ENCODE measurements around the gene RAB10. TPM values are rescaled to one million over a fixed set of nuclear protein-coding genes. Genes with fewer than 3 reads are reported as not detected.

Gene RAB10
- total RNA-seq, 1 experiment from 2014 or later, result 130 TPM

- Histone ChIP-seq H2AK5ac (ENCODE audit: insufficient read length, low read length) (no peak overlapping the region), H3K18ac (ENCODE audit: insufficient read length, low read depth, low read length) (no peak overlapping the region), H2BK120ac (ENCODE audit: low read depth, low read length, poor library complexity, severe bottlenecking) (no peak overlapping the region), H3K14ac (ENCODE audit: insufficient read depth, low read length) (no peak overlapping the region), H3K4me2 (ENCODE audit: insufficient read depth, insufficient read length, low read length) (no peak overlapping the region), H3K56ac (ENCODE audit: insufficient read length, low read depth, low read length) (no peak overlapping the region), H3K9ac (ENCODE audit: extremely low read depth, insufficient read length, low read length) (no peak overlapping the region), H3K79me1 (ENCODE audit: insufficient read depth, low read depth, low read length, poor library complexity, severe bottlenecking) (peaks cover 5% of the 10 kb centered on the region), H4K20me1 (ENCODE audit: control insufficient read depth, insufficient read depth, insufficient read length) (no peaks in the 10 kb centered on the region), H2BK12ac (ENCODE audit: insufficient read length, low read depth, low read length) (no peak overlapping the region), H3K23ac (ENCODE audit: insufficient read length, low read depth, low read length) (no peak overlapping the region), H3K27me3 (ENCODE audit: insufficient read depth, low read length) (no peaks in the 10 kb centered on the region), H2BK5ac (ENCODE audit: insufficient read length, low read length) (no peak overlapping the region), H3K4me1 (ENCODE audit: insufficient read depth, low read length) (no peaks in the 10 kb centered on the region; the same call in 1 of the 2 replicates), H3K23me2 (ENCODE audit: insufficient read length, low read depth, low read length, poor library complexity, severe bottlenecking) (peaks cover 11% of the 10 kb centered on the region), H2BK15ac (ENCODE audit: low read depth, low read length) (no peak overlapping the region), H3T11ph (ENCODE audit: low read length) (no peak overlapping the region), H3K79me2 (ENCODE audit: insufficient read depth, low read length) (peaks cover 85% of the 10 kb centered on the region), H4K5ac (ENCODE audit: insufficient read length, low read depth, low read length) (no peak overlapping the region), H3K27ac (ENCODE audit: insufficient read length, low read depth, low read length) (no peak overlapping the region), H4K8ac (replicated peaks; ENCODE audit: insufficient read length, low read depth, low read length) (no peak overlapping the region), H3K4ac (ENCODE audit: low read depth, low read length) (no peak overlapping the region), H3K9me3 (ENCODE audit: control insufficient read depth, low read depth, low read length) (no peaks in the 10 kb centered on the region), H2BK20ac (ENCODE audit: low read depth, low read length, poor library complexity, severe bottlenecking) (no peak overlapping the region), H2AFZ (ENCODE audit: low read length) (no peak overlapping the region), H4K91ac (ENCODE audit: insufficient read length, low read depth, low read length) (no peak overlapping the region)
- Mint-ChIP-seq H3K4me1 (peaks cover 26% of the 10 kb centered on the region in 2 experiments), H3K9me3 (no peaks in the 10 kb centered on the region), H3K27ac (no peak overlapping the region; a peak in 1 of 7 replicates), H3K36me3 (ENCODE audit: insufficient read depth in 1 of 3, low read depth in 3 of 3) (peaks cover 15 to 41% (median 33%) of the 10 kb centered on the region in 3 experiments; a peak in 6 of 7 replicates), H3K27me3 (ENCODE audit: low read depth) (no peaks in the 10 kb centered on the region), H3K4me3 (no peak overlapping the region)
- WGBS (ENCODE audit: extremely low coverage, insufficient read length, low lambda C conversion rate), result no CpG with 5 or more reads among the region's 9 CpGs
- TF ChIP-seq CTCF (conservative IDR thresholded peaks at IDR 0.05), result no peak
- no peak for DNase-seq
Observed at GRCh38 chr2:26039603-26040323, 5.9 kb downstream of the RAB10 start.

Measured in H9 (cell line).